Pancreas (tissue), 10 donors: ENCODE measurements around the gene PHC3. TPM values are rescaled to one million over a fixed set of nuclear protein-coding genes. Genes with fewer than 3 reads are reported as not detected.

Experiments used
- ATAC-seq, 4 donors: fragments of 200-7000 bp; cut with Tn5 transposase; one replicate each; pipeline versions ENCODE4 v1.8.0 to v1.9.1; 2020; ENCODE audit warnings: mild to moderate bottlenecking in 4 of 4, moderate library complexity in 4 of 4
- DNase-seq, 6 donors: peaks; one replicate each; pipeline ENCODE4 v3.0.0-alpha.2; 2020
- FAIRE-seq: peaks from 2 replicates; lab custom pipeline; 2012; peaks lifted over from hg19 to GRCh38; lab: Jason Lieb, UNC
- H3K27ac ChIP-seq, 4 donors: fragments of 200-600 bp; sonication (generic); 1 replicate in 3 of 4; 2 replicates in 1 of 4; pipeline versions ENCODE4 v1.5.0 to v1.8.0; 2020
- H3K27me3 ChIP-seq, 4 donors: fragments of 200-600 bp; one replicate each; pipeline ENCODE4 v1.8.0; 2021
- H3K36me3 ChIP-seq, 3 donors: fragments of 200-600 bp; sonication (generic) in 1 of 3; one replicate each; pipeline versions ENCODE4 v1.5.0 to v1.8.0; 2020 to 2021
- H3K4me1 ChIP-seq, 3 donors: fragments of 200-600 bp; one replicate each; pipeline ENCODE4 v1.8.0; 2021
- H3K4me3 ChIP-seq, 4 donors: fragments of 200-600 bp; sonication (generic) in 2 of 4; one replicate each; pipeline versions ENCODE4 v1.5.0 to v1.8.0; 2020 to 2021
- H3K9me3 ChIP-seq, 4 donors: fragments of 200-600 bp; one replicate each; pipeline ENCODE4 v1.8.0; 2021
- WGBS, 2 donors: extraction: QIAGEN DNeasy Blood & Tissue Kit; methylation state at CpG; one replicate each; pipeline ENCODE4 v1.1.7; 2013; 5-methylcytosine and 5-hydroxymethylcytosine counted together
- intact Hi-C, 3 donors: fragments of 100-400 bp; cut with DNase I; formaldehyde crosslinking; loops; one replicate each; pipeline versions ENCODE4 v1.11.1 to v1.14.2; 2022
- polyA plus RNA-seq, 2 donors: library from polyadenylated mRNA; stranded (reverse); fragments of 200-250 nt; gene quantifications; one replicate each; pipeline ENCODE4 v1.2.3, GENCODE V29; 2013
- total RNA-seq, 6 donors: library from RNA; stranded (reverse); fragmentation: NEBNext Ultra II Directional in 4 of 6; extraction: Animal tissue kit (Norgen Biotek cat#: 25700) in 4 of 6; gene quantifications; one replicate each; pipeline versions ENCODE4 v1.2.1 to v1.2.4, GENCODE V29; 2021 to 2023
- TF ChIP-seq, protein P1 (sequence below), 4 donors: fragments of 200-600 bp; sonication (generic) in 3 of 4; IDR thresholded peaks; one replicate each; pipeline versions ENCODE4 v1.5.0 to v1.8.0; 2021; ENCODE audit warnings: antibody characterized with exemption in 4 of 4
- donor health status: healthy with polysubstance abuse.
- donor health status: DM: no; HTN: no; CAD: no; lungs with moderate emphysema.
- donor health status: DM: no; HTN: no; CAD: no.
- donor health status: control.
- donor health status: control.
- donor health status: Bipolar disorder and iron deficiency.
- donor health status: DM: yes; HTN: yes; CAD: no.
- donor health status: DM: no; HTN: no; CAD: no.
- donor health status: DM: no; HTN: no; CAD: no.
- donor health status: DM: yes; HTN: yes; CAD: no.

Gene PHC3
- total and polyA plus RNA-seq, 8 donors, result 5.5 to 38.0 (median 24.5) TPM

GRCh38 chr3:170079536-170080165 is 101.9 kb downstream of the PHC3 start:
- Histone ChIP-seq H3K27me3 (no peaks in the 10 kb centered on the region), H3K9me3 (no peaks in the 10 kb centered on the region), H3K36me3 (peaks cover 0 to 3% (median 0%) of the 10 kb centered on the region in 3 donors), H3K27ac (peak overlapping the region in 1 of 4 donors; percentile 6), H3K4me1 (peaks cover 0 to 7% (median 0%) of the 10 kb centered on the region in 3 donors), H3K4me3 (no peak overlapping the region)
- 39 to 40% methylated on average over 2 of the region's 2 CpGs for WGBS, 2 donors
- DNase-seq (no peak), FAIRE-seq (no peak), ATAC-seq (peak in 2 of 4 donors; percentile 51 to 79)
- TF ChIP-seq, protein P1, sequence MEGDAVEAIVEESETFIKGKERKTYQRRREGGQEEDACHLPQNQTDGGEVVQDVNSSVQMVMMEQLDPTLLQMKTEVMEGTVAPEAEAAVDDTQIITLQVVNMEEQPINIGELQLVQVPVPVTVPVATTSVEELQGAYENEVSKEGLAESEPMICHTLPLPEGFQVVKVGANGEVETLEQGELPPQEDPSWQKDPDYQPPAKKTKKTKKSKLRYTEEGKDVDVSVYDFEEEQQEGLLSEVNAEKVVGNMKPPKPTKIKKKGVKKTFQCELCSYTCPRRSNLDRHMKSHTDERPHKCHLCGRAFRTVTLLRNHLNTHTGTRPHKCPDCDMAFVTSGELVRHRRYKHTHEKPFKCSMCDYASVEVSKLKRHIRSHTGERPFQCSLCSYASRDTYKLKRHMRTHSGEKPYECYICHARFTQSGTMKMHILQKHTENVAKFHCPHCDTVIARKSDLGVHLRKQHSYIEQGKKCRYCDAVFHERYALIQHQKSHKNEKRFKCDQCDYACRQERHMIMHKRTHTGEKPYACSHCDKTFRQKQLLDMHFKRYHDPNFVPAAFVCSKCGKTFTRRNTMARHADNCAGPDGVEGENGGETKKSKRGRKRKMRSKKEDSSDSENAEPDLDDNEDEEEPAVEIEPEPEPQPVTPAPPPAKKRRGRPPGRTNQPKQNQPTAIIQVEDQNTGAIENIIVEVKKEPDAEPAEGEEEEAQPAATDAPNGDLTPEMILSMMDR (IDR thresholded peaks at IDR 0.05), result no peak
- intact Hi-C loops, result no loop called here

- Histone ChIP-seq H3K36me3 (peaks cover 0 to 3% (median 0%) of the 10 kb centered on the region in 3 donors), H3K4me3 (no peak overlapping the region), H3K4me1 (peaks cover 0 to 7% (median 0%) of the 10 kb centered on the region in 3 donors), H3K27ac (no peak overlapping the region), H3K27me3 (no peaks in the 10 kb centered on the region), H3K9me3 (no peaks in the 10 kb centered on the region)
- WGBS, 2 donors, result 69 to 75% methylated on average over 13 of the region's 13 CpGs
- intact Hi-C loops, result no loop called here
- DNase-seq (no peak), ATAC-seq (peak in 3 of 4 donors; percentile 35 to 63 (median 45)), FAIRE-seq (no peak)
- TF ChIP-seq, protein P1 (IDR thresholded peaks at IDR 0.05), result no peak
Measured at GRCh38 chr3:170078620-170079281, 102.8 kb downstream of the PHC3 start.

DNA sequence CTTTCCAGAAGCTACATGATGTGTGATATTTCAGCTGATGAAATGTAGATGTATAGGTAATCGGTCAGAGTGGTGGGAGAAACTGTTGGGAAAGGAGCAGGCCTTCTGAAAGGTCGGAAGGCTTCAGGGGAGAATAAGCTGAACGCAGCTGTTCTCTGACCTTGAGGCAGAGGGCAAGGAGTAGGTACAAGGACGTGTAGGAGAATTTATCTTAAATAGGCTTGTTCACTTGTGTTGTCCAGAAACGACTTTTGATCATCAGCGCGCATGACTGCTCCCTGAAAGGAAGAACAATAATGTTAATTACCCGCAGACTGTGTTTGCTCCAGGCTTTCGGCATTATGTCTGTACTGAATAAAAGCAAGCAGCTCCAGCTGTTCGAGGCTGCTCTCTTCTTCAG is 104.2 kb downstream of the PHC3 start:
- DNase-seq (no peak), ATAC-seq (no peak), FAIRE-seq (no peak)
- H3K27ac ChIP-seq, result no peak overlapping the region
- 72 to 73% methylated on average over 10 of the region's 10 CpGs for WGBS, 2 donors
- no peaks in the 10 kb centered on the region for H3K36me3 ChIP-seq
- intact Hi-C loops, result no loop called here
- H3K4me3 ChIP-seq, result no peak overlapping the region
- TF ChIP-seq, protein P1 (IDR thresholded peaks at IDR 0.05), result no peak
- no peaks in the 10 kb centered on the region for H3K27me3 ChIP-seq
- no peaks in the 10 kb centered on the region for H3K9me3 ChIP-seq
- peaks cover 0 to 7% (median 0%) of the 10 kb centered on the region in 3 donors for H3K4me1 ChIP-seq

GRCh38 chr3:170076715-170077238 is 104.8 kb downstream of the PHC3 start:
- FAIRE-seq (no peak), ATAC-seq (no peak), DNase-seq (no peak)
- no peaks in the 10 kb centered on the region for H3K9me3 ChIP-seq
- no peak overlapping the region for H3K27ac ChIP-seq
- intact Hi-C loops, result no loop called here
- H3K36me3 ChIP-seq, result no peaks in the 10 kb centered on the region
- TF ChIP-seq, protein P1 (IDR thresholded peaks at IDR 0.05), result no peak
- H3K4me1 ChIP-seq, result peaks cover 0 to 7% (median 0%) of the 10 kb centered on the region in 3 donors
- WGBS, 2 donors, result 92 to 95% methylated on average over 6 of the region's 6 CpGs
- H3K27me3 ChIP-seq, result no peaks in the 10 kb centered on the region
- no peak overlapping the region for H3K4me3 ChIP-seq
